Activated CD4-positive, alpha-beta T cell treated with anti-CD3 and anti-CD28 coated beads for 1 hour (primary cell): ENCODE data around the gene ATP13A4.
A peak's percentile ranks its signal among the peaks of the same experiment; 100 is the strongest.

ENCODE experiments used
- DNase-seq: peaks from one replicate; pipeline ENCODE4 v3.0.0-alpha.2; 2020

Gene ATP13A4, protein sequence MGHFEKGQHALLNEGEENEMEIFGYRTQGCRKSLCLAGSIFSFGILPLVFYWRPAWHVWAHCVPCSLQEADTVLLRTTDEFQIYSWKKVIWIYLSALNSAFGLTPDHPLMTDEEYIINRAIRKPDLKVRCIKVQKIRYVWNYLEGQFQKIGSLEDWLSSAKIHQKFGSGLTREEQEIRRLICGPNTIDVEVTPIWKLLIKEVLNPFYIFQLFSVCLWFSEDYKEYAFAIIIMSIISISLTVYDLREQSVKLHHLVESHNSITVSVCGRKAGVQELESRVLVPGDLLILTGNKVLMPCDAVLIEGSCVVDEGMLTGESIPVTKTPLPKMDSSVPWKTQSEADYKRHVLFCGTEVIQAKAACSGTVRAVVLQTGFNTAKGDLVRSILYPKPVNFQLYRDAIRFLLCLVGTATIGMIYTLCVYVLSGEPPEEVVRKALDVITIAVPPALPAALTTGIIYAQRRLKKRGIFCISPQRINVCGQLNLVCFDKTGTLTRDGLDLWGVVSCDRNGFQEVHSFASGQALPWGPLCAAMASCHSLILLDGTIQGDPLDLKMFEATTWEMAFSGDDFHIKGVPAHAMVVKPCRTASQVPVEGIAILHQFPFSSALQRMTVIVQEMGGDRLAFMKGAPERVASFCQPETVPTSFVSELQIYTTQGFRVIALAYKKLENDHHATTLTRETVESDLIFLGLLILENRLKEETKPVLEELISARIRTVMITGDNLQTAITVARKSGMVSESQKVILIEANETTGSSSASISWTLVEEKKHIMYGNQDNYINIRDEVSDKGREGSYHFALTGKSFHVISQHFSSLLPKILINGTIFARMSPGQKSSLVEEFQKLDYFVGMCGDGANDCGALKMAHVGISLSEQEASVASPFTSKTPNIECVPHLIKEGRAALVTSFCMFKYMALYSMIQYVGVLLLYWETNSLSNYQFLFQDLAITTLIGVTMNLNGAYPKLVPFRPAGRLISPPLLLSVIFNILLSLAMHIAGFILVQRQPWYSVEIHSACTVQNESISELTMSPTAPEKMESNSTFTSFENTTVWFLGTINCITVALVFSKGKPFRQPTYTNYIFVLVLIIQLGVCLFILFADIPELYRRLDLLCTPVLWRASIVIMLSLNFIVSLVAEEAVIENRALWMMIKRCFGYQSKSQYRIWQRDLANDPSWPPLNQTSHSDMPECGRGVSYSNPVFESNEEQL

GRCh38 chr3:193554811-193555210 lies at the start of gene ATP13A4:
Gene ATP13A4 (minus strand): TSS chr3:193554895. CDS start chr3:193554799, 96 bp downstream.
- DNase-seq, result no peak

- no peak for DNase-seq
These were observed 44.7 kb upstream of the ATP13A4 start for GRCh38 chr3:193599393-193599792.

- DNase-seq, result no peak
These were observed 43.5 kb upstream of the ATP13A4 start for GRCh38 chr3:193598202-193598601.

GRCh38 chr3:193595939-193596487 lies 41.3 kb upstream of the ATP13A4 start:
- no peak for DNase-seq

DNA sequence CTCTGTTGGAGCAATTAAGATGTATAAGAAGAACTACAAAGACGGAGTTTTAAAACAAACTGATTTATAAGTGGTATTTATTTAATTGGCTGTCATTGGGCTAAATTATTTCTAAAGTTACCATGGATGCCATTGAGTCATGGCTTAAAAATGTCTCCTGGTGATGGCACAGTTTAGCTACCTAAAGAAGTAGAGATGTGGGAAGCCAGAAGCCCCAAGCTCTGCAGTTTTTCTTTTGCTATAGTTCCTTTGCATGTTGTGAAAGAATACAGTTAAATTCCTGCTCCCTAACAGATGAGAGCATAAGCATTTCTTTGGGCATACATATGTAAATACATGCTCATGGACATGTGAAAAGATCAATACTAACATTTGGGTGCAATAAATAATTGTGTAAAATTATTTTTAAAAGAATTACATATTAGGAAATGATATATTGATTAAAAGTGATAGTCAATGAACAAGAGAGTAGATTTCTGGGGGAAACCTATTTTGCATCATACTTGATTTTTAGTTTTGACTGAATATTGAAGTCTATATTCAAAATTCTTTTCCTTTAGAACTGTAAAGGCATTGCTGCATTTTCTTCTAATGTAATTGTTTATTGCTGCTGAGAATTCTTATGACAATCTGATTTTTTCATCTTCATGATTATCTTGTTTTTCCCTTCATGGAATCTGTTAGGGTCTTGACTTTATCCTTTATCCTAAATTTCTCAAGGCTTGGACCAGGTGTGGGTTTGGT lies 40.4 kb upstream of the ATP13A4 start:
- DNase-seq, result no peak

- DNase-seq, result no peak
These were observed 39.0 kb upstream of the ATP13A4 start for GRCh38 chr3:193593668-193594030.

DNA sequence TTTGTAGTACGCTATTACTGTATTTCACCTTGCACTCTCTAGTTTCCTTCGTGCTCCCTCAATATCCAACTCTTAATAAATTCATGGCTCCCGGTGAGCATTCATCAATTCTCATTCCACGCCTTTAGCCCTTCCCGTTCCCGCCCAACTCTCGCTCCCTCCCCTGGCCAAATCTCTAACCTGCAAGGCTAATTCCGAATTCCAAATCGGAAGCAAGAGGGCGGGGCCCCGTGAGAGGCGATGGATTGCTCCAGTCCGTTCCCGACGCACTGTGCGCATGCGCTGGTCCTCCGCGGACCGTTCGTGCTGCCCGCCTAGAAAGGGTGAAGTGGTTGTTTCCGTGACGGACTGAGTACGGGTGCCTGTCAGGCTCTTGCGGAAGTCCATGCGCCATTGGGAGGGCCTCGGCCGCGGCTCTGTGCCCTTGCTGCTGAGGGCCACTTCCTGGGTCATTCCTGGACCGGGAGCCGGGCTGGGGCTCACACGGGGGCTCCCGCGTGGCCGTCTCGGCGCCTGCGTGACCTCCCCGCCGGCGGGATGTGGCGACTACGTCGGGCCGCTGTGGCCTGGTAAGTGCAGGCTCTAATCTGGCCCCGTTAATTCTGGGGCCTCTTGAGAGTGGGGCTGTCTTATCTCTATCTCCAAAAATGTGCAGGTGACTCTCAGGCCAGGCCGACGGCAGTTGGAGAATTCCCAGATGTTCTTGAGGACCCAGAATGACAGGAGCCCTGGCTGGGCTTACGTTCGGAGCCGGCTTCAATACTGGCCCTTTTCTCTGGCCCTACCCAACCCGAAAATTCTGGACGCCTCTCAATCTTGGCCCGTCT lies 38.4 kb upstream of the ATP13A4 start, which contains the start of gene OPA1:
Gene OPA1 (plus strand): TSS at position 368 of the 827 bp plus-strand sequence. CDS start 170 bp downstream, at position 538.
- peak; percentile 84 for DNase-seq

GRCh38 chr3:193590088-193590856 lies 35.6 kb upstream of the ATP13A4 start:
- DNase-seq, result no peak

- no peak for DNase-seq
These were observed 34.9 kb upstream of the ATP13A4 start for GRCh38 chr3:193589616-193590015.

- DNase-seq, result no peak
These were observed 34.4 kb upstream of the ATP13A4 start for GRCh38 chr3:193589129-193589528.

- DNase-seq, result no peak
These were observed 31.8 kb upstream of the ATP13A4 start for GRCh38 chr3:193586526-193586925.

DNA sequence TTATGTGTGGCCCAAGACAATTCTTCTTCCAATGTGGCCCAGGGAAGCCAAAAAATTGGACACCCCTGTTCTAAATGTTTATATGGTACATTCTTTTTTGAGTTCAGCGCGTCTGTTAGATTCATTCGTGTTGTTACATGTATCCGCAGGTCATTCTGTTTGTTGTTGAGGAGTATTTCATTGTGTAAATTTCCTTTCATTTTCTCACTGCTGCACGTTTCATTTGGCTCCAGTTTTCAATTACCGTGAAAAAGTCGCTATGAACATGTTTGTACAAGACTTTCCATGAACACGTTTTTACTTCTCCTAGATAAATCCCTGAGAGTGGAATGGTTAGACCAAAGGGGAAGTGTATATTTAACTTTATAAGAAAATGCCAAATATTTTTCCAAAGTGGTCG lies 30.8 kb upstream of the ATP13A4 start:
- DNase-seq, result no peak

DNA sequence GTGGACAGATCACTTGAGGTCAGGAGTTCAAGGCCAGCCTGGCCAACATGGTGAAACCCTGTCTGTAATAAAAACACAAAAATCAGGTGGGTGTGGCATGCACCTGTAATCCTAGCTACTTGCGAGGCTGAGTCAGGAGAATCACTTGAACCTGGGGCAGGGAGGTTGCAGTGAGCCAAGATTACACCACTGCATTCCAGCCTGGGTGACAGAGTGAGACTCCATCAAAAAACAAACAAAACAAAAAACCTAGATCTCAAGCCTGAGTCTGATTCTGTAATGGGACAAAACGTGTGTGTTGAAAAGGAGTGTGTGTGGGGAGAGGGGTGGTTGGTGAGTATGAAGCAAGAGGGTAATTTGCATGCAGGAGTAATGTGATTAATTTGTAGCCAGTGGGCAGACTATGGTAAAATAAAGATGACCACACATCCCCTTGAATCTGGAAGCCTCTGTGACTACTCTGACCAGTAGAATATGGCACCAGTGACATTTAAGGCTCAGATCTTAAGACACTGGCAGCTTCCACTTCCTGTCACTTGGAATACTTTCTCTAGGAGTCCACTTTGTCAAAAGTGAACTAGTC lies 19.9 kb upstream of the ATP13A4 start:
- no peak for DNase-seq

DNA sequence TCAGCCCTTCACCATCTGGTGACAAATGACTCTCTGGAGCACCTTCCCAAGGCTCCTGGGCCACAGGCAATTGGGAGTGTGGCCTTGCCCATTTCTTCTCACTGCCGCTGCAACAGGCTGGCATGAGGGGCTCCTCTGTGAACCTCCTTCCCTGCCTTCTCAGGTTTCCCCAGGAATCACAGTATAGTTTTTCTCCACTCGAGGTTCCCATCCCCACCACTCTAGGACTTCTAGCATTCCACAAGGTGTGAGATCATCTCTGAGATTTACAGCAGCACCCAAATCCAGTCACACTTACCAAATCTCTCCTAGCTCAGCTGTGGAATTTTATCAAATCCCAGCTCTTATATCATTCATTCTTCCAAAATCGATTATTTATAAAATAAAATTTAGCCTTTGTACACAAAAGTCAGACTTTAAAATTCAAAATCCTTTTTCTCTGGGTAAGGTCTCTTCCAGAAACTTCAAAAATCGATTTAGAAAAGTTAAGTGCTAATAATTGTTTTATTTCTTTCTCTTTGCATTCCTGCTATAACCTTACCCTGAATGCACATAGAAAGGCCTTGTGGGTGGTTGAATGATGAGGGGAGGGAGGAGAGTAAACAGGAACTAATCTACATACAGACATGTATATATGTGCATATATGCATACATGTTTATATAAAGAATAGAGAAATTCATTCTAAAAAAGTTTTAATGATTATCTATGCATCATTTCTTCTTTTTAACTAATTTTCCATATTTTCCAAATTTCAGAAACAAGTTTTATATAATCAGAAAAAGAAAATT lies 18.9 kb upstream of the ATP13A4 start:
- no peak for DNase-seq

- DNase-seq, result peak; percentile 18
These were observed 17.8 kb upstream of the ATP13A4 start for GRCh38 chr3:193572426-193572908.

GRCh38 chr3:193569119-193569518 lies 14.4 kb upstream of the ATP13A4 start:
- DNase-seq, result no peak

- no peak for DNase-seq
These were observed 9.3 kb upstream of the ATP13A4 start for GRCh38 chr3:193564012-193564411.

DNA sequence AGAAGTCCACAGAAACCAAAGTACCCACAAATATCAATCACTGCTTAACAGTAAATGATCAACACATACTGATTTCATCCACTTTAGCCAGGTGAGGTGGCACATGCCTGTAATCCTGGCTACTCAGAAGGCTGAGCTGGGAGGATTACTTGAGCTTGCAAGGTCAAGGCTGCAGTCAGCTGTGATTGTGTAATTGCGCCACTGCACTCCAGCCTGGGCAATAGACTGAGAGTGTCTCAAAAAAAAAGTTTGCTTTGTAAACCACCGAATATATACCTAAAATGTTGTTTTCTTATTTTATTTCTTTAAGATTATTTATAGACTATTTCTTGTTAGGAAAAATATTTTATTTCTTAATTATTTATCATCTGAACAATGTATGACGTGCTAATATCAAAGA lies 8.7 kb upstream of the ATP13A4 start:
- DNase-seq, result no peak

DNA sequence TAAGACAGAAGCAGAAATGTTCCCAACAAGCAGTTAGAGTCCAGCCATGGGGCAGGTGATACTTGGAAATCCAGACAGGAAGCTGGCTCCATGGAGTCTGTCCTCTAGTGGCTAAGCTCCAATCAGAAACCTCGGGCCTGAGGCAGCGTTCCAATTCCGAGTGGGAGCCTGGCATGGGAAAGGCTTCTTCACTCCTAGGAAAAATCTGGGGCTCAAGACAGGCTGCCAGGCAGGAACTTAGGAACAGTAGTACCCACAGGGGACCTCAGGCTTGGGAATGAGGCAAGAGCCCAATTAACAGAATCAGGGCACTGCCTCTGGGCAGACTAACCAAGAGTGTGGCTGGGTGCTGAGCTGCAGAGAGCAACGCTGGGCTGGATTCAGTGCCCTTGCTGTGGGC lies 6.2 kb upstream of the ATP13A4 start:
- DNase-seq, result no peak
